Neural progenitor cell (in vitro differentiated cells): ENCODE results near the gene LRP6. TPM values are rescaled to one million over a fixed set of nuclear protein-coding genes. Genes with fewer than 3 reads are reported as not detected.

Source experiments
- DNase-seq: peaks from one replicate; pipeline ENCODE4 v3.0.0-alpha.2; 2016; ENCODE audit warnings: low spot score
- H2AFZ ChIP-seq: fragments of 200-600 bp; sonication (generic); replicated peaks from 2 replicates; pipeline ENCODE4 v1.6.1; 2016; ENCODE audit warnings: antibody characterized with exemption
- H3F3A ChIP-seq: fragments of 200-600 bp; sonication (generic); 2 replicates; pipeline ENCODE4 v1.6.1; 2016; ENCODE audit warnings: antibody characterized with exemption, low read depth
- H3K27ac ChIP-seq: fragments of 200-600 bp; sonication (generic); 2 replicates; pipeline ENCODE4 v1.5.1; 2016; ENCODE audit warnings: mild to moderate bottlenecking
- H3K27me3 ChIP-seq: fragments of 200-600 bp; sonication (generic); 2 replicates; pipeline ENCODE4 v1.6.1; 2016; ENCODE audit warnings: mild to moderate bottlenecking, moderate library complexity
- H3K36me3 ChIP-seq: fragments of 200-600 bp; sonication (generic); 2 replicates; pipeline ENCODE4 v1.5.1; 2016
- H3K4me1 ChIP-seq: fragments of 200-600 bp; sonication (generic); 2 replicates; pipeline ENCODE4 v1.6.1; 2016; ENCODE audit warnings: mixed run types
- H3K4me2 ChIP-seq: fragments of 200-600 bp; sonication (generic); 2 replicates; pipeline ENCODE4 v1.6.1; 2016
- H3K4me3 ChIP-seq: fragments of 200-600 bp; sonication (generic); 2 replicates; pipeline ENCODE4 v1.5.1; 2016
- H3K79me2 ChIP-seq: fragments of 200-600 bp; sonication (generic); 2 replicates; pipeline ENCODE4 v1.6.1; 2016; ENCODE audit warnings: low read depth
- H3K9ac ChIP-seq: fragments of 200-600 bp; sonication (generic); 2 replicates; pipeline ENCODE4 v1.6.1; 2016
- H3K9me3 ChIP-seq: fragments of 200-600 bp; sonication (generic); 2 replicates; pipeline ENCODE4 v1.5.1; 2016; ENCODE audit warnings: low read depth
- H4K20me1 ChIP-seq: fragments of 200-600 bp; sonication (generic); 2 replicates; pipeline ENCODE4 v1.6.1; 2016; ENCODE audit warnings: low read depth
- H3K27ac Mint-ChIP-seq: 3 replicates; pipeline ENCODE4 v1.8.0; 2021; ENCODE audit warnings: mixed read lengths
- H3K27me3 Mint-ChIP-seq: 2 replicates; pipeline ENCODE4 v1.8.0; 2022; ENCODE audit warnings: low read depth, mild to moderate bottlenecking, inconsistent platforms, moderate library complexity, mixed read lengths; ENCODE audit not compliant: insufficient read depth
- H3K36me3 Mint-ChIP-seq: 3 replicates; pipeline ENCODE4 v1.8.0; 2021; ENCODE audit warnings: mixed read lengths
- H3K4me1 Mint-ChIP-seq: 3 replicates; pipeline ENCODE4 v1.8.0; 2021; ENCODE audit warnings: mixed read lengths
- H3K4me3 Mint-ChIP-seq: 3 replicates; pipeline ENCODE4 v1.8.0; 2021; ENCODE audit warnings: mild to moderate bottlenecking, moderate library complexity, mixed read lengths
- H3K9me3 Mint-ChIP-seq: 3 replicates; pipeline ENCODE4 v1.8.0; 2020; ENCODE audit warnings: mixed read lengths
- CTCF ChIP-seq: fragments of 200-600 bp; sonication (generic); IDR thresholded peaks from 2 replicates; pipeline ENCODE4 v1.5.1; 2017; ENCODE audit warnings: antibody characterized with exemption, mild to moderate bottlenecking
- EZH2 ChIP-seq: fragments of 200-600 bp; sonication (generic); IDR thresholded peaks from 2 replicates; pipeline ENCODE4 v1.6.1; 2017; ENCODE audit warnings: antibody characterized with exemption, mild to moderate bottlenecking, moderate library complexity
- EZH2phosphoT487 ChIP-seq: fragments of 200-600 bp; sonication (generic); IDR thresholded peaks from 2 replicates; pipeline ENCODE4 v1.6.1; 2017; ENCODE audit warnings: antibody characterized with exemption
- total RNA-seq: library from RNA; depleted of rRNA; stranded (reverse); fragments of >200 nt; gene quantifications from 2 replicates; pipeline ENCODE4 v1.2.3, GENCODE V29; 2015; ENCODE audit warnings: low replicate concordance

Gene LRP6
- total RNA-seq, 1 donor from 2014 or later: 68.0 TPM

DNA sequence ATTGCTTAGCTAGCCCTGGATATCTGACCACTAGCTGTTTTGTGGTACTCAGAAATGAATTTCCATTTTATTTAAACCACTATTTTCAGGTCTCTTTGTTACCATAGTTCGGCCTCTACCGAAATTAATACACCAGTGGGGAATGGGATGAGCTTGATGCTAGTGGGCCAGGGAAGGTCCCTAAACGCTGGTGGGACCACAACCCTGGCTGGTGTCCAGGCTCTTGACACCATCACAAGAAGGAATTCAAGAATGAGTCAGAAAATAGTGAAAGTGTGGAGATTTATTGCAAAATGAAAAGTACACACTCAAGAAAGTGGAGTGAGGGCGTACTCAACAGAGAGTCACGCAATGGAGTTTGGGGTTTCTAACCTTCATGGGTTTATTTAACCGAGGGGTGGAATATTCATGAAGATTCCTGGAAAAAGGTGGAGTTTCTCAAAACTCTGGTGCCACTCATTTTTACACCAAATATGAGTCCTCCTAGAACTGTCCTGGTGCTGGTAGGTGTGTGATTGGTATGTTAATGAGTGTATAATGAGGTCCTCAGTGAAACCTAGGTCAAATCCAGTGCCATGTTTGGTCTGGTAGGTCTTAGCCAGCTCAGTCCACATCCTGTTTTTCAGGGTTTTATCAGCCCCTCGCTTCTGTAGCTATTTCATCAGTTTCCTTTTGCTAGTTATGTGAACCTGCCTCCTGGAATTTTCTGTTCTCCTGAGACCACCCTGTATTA is 38.9 kb upstream of the LRP6 start:
- H2AFZ ChIP-seq: no peak overlapping the region
- H3K9me3 Mint-ChIP-seq: peaks cover 10% of the 10 kb centered on the region
- DNase-seq: no peak
- no peak overlapping the region for H3K4me3 Mint-ChIP-seq
- H4K20me1 ChIP-seq: no peaks in the 10 kb centered on the region
- no peaks in the 10 kb centered on the region for H3F3A ChIP-seq
- H3K27me3 ChIP-seq: no peaks in the 10 kb centered on the region
- H3K27ac ChIP-seq: no peak overlapping the region
- H3K27ac Mint-ChIP-seq: no peak overlapping the region
- no peaks in the 10 kb centered on the region for H3K4me1 Mint-ChIP-seq
- no peaks in the 10 kb centered on the region for H3K36me3 ChIP-seq
- no peak overlapping the region for H3K4me3 ChIP-seq
- no peaks in the 10 kb centered on the region for H3K79me2 ChIP-seq
- no peak overlapping the region for H3K9ac ChIP-seq
- peaks cover 3% of the 10 kb centered on the region for H3K27me3 Mint-ChIP-seq
- H3K4me1 ChIP-seq: no peaks in the 10 kb centered on the region
- H3K36me3 Mint-ChIP-seq: peaks cover 3% of the 10 kb centered on the region
- TF ChIP-seq EZH2phosphoT487 (no peak), CTCF (no peak), EZH2 (no peak)
- H3K4me2 ChIP-seq: no peak overlapping the region
- no peaks in the 10 kb centered on the region for H3K9me3 ChIP-seq

DNA sequence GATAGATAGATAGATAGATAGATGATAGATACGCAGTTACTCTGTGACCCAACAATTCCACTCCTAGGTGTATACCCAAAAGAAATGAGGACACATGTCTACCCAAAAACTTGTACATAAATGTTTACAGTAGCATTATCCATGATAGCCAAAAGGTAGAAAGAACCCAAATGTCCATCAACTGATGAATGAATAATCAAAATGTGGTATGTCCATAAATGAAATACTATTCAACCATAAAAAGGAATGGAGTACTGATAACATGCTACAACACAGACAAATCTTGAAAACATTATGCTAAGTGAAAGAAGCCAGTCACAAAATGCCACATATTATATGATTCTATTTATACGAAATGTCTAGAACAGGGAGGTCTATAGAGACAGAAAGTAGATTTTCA is 36.1 kb upstream of the LRP6 start:
- H3K36me3 ChIP-seq: no peaks in the 10 kb centered on the region
- no peak for DNase-seq
- Mint-ChIP-seq H3K27me3 (peaks cover 3% of the 10 kb centered on the region), H3K36me3 (peaks cover 3% of the 10 kb centered on the region), H3K9me3 (peaks cover 10% of the 10 kb centered on the region), H3K27ac (no peak overlapping the region), H3K4me3 (no peak overlapping the region), H3K4me1 (no peaks in the 10 kb centered on the region)
- no peak overlapping the region for H3K27ac ChIP-seq
- H3K9ac ChIP-seq: no peak overlapping the region
- H3K4me1 ChIP-seq: no peaks in the 10 kb centered on the region
- H3K9me3 ChIP-seq: no peaks in the 10 kb centered on the region
- TF ChIP-seq EZH2: no peak
- no peak for TF ChIP-seq EZH2phosphoT487
- TF ChIP-seq CTCF: no peak
- no peaks in the 10 kb centered on the region for H3K27me3 ChIP-seq
- H3F3A ChIP-seq: no peaks in the 10 kb centered on the region
- H3K79me2 ChIP-seq: no peaks in the 10 kb centered on the region
- no peak overlapping the region for H3K4me3 ChIP-seq
- no peak overlapping the region for H3K4me2 ChIP-seq
- no peak overlapping the region for H2AFZ ChIP-seq
- H4K20me1 ChIP-seq: no peaks in the 10 kb centered on the region

GRCh38 chr12:12301122-12301521 is 34.3 kb upstream of the LRP6 start:
- no peaks in the 10 kb centered on the region for H3F3A ChIP-seq
- Mint-ChIP-seq H3K27me3 (peaks cover 3% of the 10 kb centered on the region), H3K36me3 (peaks cover 3% of the 10 kb centered on the region), H3K9me3 (peaks cover 10% of the 10 kb centered on the region), H3K4me3 (no peak overlapping the region), H3K27ac (no peak overlapping the region), H3K4me1 (peaks cover 10% of the 10 kb centered on the region)
- no peak for DNase-seq
- no peaks in the 10 kb centered on the region for H3K36me3 ChIP-seq
- no peaks in the 10 kb centered on the region for H3K9me3 ChIP-seq
- peaks cover 4% of the 10 kb centered on the region for H3K4me1 ChIP-seq
- TF ChIP-seq EZH2: no peak
- no peak for TF ChIP-seq CTCF
- TF ChIP-seq EZH2phosphoT487: no peak
- H3K4me2 ChIP-seq: no peak overlapping the region
- no peaks in the 10 kb centered on the region for H4K20me1 ChIP-seq
- no peak overlapping the region for H3K27ac ChIP-seq
- no peak overlapping the region for H3K4me3 ChIP-seq
- H3K9ac ChIP-seq: no peak overlapping the region
- H2AFZ ChIP-seq: no peak overlapping the region
- H3K27me3 ChIP-seq: no peaks in the 10 kb centered on the region
- no peaks in the 10 kb centered on the region for H3K79me2 ChIP-seq
